ENCODE data around the gene JADE1.

Gene JADE1

GRCh38 chr4:128846063-128846462, 36.6 kb downstream of the JADE1 start:
- no peak for DNase-seq
- Mint-ChIP-seq H3K4me3 (no peak overlapping the region), H3K9me3 (no peaks in the 10 kb centered on the region), H3K27me3 (no peaks in the 10 kb centered on the region), H3K4me1 (peaks cover 8 to 9% of the 10 kb centered on the region in 2 donors), H3K36me3 (peaks cover 54 to 70% of the 10 kb centered on the region in 2 donors), H3K27ac (no peak overlapping the region)
- ATAC-seq (replicated peaks): no peak

GRCh38 chr4:128847082-128847724, 37.7 kb downstream of the JADE1 start:
- Mint-ChIP-seq H3K9me3 (no peaks in the 10 kb centered on the region), H3K4me1 (peaks cover 0 to 4% of the 10 kb centered on the region in 2 donors), H3K36me3 (peaks cover 52 to 69% of the 10 kb centered on the region in 2 donors), H3K27ac (peak overlapping the region; percentile 65), H3K4me3 (no peak overlapping the region), H3K27me3 (no peaks in the 10 kb centered on the region)
- DNase-seq (no peak), ATAC-seq (replicated peaks) (no peak)

- Mint-ChIP-seq H3K27me3 (no peaks in the 10 kb centered on the region), H3K27ac (peak overlapping the region; percentile 1), H3K9me3 (no peaks in the 10 kb centered on the region), H3K4me3 (no peak overlapping the region), H3K4me1 (peaks cover 0 to 4% of the 10 kb centered on the region in 2 donors), H3K36me3 (peaks cover 53 to 66% of the 10 kb centered on the region in 2 donors)
- ATAC-seq (replicated peaks): no peak
- no peak for DNase-seq
These were observed 39.0 kb downstream of the JADE1 start for GRCh38 chr4:128848461-128848860.

GRCh38 chr4:128850252-128850651, 40.8 kb downstream of the JADE1 start:
- H3K4me1 Mint-ChIP-seq: peaks cover 8 to 13% of the 10 kb centered on the region in 2 donors
- DNase-seq: no peak
- no peak overlapping the region for H3K4me3 Mint-ChIP-seq
- no peaks in the 10 kb centered on the region for H3K27me3 Mint-ChIP-seq
- no peaks in the 10 kb centered on the region for H3K9me3 Mint-ChIP-seq
- no peak for ATAC-seq (replicated peaks)
- peaks cover 61 to 67% of the 10 kb centered on the region in 2 donors for H3K36me3 Mint-ChIP-seq
- H3K27ac Mint-ChIP-seq: no peak overlapping the region

GRCh38 chr4:128853741-128854140, 44.2 kb downstream of the JADE1 start:
- H3K4me3 Mint-ChIP-seq: no peak overlapping the region
- no peaks in the 10 kb centered on the region for H3K27me3 Mint-ChIP-seq
- H3K4me1 Mint-ChIP-seq: peaks cover 8 to 9% of the 10 kb centered on the region in 2 donors
- H3K36me3 Mint-ChIP-seq: peaks cover 47 to 60% of the 10 kb centered on the region in 2 donors
- peak overlapping the region; percentile 44 for H3K27ac Mint-ChIP-seq
- no peaks in the 10 kb centered on the region for H3K9me3 Mint-ChIP-seq
- DNase-seq: no peak
- ATAC-seq (replicated peaks): no peak

GRCh38 chr4:128854433-128854832, 44.9 kb downstream of the JADE1 start:
- Mint-ChIP-seq H3K27ac (peak overlapping the region; percentile 44), H3K4me3 (no peak overlapping the region)

GRCh38 chr4:128855621-128856020, 46.1 kb downstream of the JADE1 start:
- Mint-ChIP-seq H3K9me3 (no peaks in the 10 kb centered on the region), H3K36me3 (peaks cover 46 to 61% of the 10 kb centered on the region in 2 donors), H3K4me3 (no peak overlapping the region), H3K4me1 (peaks cover 26 to 27% of the 10 kb centered on the region in 2 donors), H3K27ac (peak overlapping the region; percentile 59), H3K27me3 (no peaks in the 10 kb centered on the region)
- ATAC-seq (replicated peaks) (no peak), DNase-seq (no peak)

More at GRCh38 chr4:128854433-128854832, 44.9 kb downstream of the JADE1 start:
- Mint-ChIP-seq H3K9me3 (no peaks in the 10 kb centered on the region), H3K27me3 (no peaks in the 10 kb centered on the region), H3K36me3 (peaks cover 47 to 63% of the 10 kb centered on the region in 2 donors), H3K4me1 (peaks cover 15% of the 10 kb centered on the region in 2 donors)
- DNase-seq (no peak), ATAC-seq (replicated peaks) (no peak)

- Mint-ChIP-seq H3K9me3 (no peaks in the 10 kb centered on the region), H3K27me3 (no peaks in the 10 kb centered on the region), H3K27ac (no peak overlapping the region), H3K4me1 (peaks cover 29 to 32% of the 10 kb centered on the region in 2 donors), H3K36me3 (peaks cover 42 to 64% of the 10 kb centered on the region in 2 donors), H3K4me3 (no peak overlapping the region)
- DNase-seq (no peak), ATAC-seq (replicated peaks) (no peak)
These were observed 46.7 kb downstream of the JADE1 start for GRCh38 chr4:128856246-128856645.

GRCh38 chr4:128858879-128859671, 49.6 kb downstream of the JADE1 start:
- ATAC-seq (replicated peaks): no peak
- no peaks in the 10 kb centered on the region for H3K9me3 Mint-ChIP-seq
- peak overlapping the region; percentile 52 for H3K27ac Mint-ChIP-seq
- H3K4me1 Mint-ChIP-seq: peaks cover 45 to 55% of the 10 kb centered on the region in 2 donors
- H3K27me3 Mint-ChIP-seq: no peaks in the 10 kb centered on the region
- H3K36me3 Mint-ChIP-seq: peaks cover 38 to 65% of the 10 kb centered on the region in 2 donors
- DNase-seq: no peak
- no peak overlapping the region for H3K4me3 Mint-ChIP-seq

- peak overlapping the region in 1 of 2 donors; percentile 11 for H3K4me3 Mint-ChIP-seq
- no peaks in the 10 kb centered on the region for H3K27me3 Mint-ChIP-seq
- peak; percentile 34 to 38 for ATAC-seq (replicated peaks)
These were observed 50.6 kb downstream of the JADE1 start for GRCh38 chr4:128859887-128860677.

GRCh38 chr4:128861856-128862518, 52.5 kb downstream of the JADE1 start:
- no peaks in the 10 kb centered on the region for H3K9me3 Mint-ChIP-seq
- H3K4me3 Mint-ChIP-seq: peak overlapping the region; percentile 2 to 23
- H3K27me3 Mint-ChIP-seq: no peaks in the 10 kb centered on the region
- H3K4me1 Mint-ChIP-seq: peaks cover 40 to 60% of the 10 kb centered on the region in 2 donors
- DNase-seq (no peak), ATAC-seq (replicated peaks) (peak; percentile 41 to 52)
- H3K27ac Mint-ChIP-seq: peak overlapping the region; percentile 72
- H3K36me3 Mint-ChIP-seq: peaks cover 36 to 67% of the 10 kb centered on the region in 2 donors

More at GRCh38 chr4:128859887-128860677, 50.6 kb downstream of the JADE1 start:
- no peaks in the 10 kb centered on the region for H3K9me3 Mint-ChIP-seq
- DNase-seq: no peak
- H3K36me3 Mint-ChIP-seq: peaks cover 29 to 63% of the 10 kb centered on the region in 2 donors
- H3K27ac Mint-ChIP-seq: peak overlapping the region; percentile 52
- peaks cover 40 to 49% of the 10 kb centered on the region in 2 donors for H3K4me1 Mint-ChIP-seq

- peak overlapping the region in 1 of 2 donors; percentile 16 for H3K4me3 Mint-ChIP-seq
- H3K27me3 Mint-ChIP-seq: no peaks in the 10 kb centered on the region
- no peaks in the 10 kb centered on the region for H3K9me3 Mint-ChIP-seq
- peaks cover 37 to 62% of the 10 kb centered on the region in 2 donors for H3K36me3 Mint-ChIP-seq
- ATAC-seq (replicated peaks) (peak; percentile 83 to 86), DNase-seq (peak; percentile 36)
- H3K27ac Mint-ChIP-seq: peak overlapping the region; percentile 72
- peaks cover 40 to 60% of the 10 kb centered on the region in 2 donors for H3K4me1 Mint-ChIP-seq
These were observed 53.3 kb downstream of the JADE1 start for GRCh38 chr4:128862608-128863311.

All from stimulated activated naive B cell treated with anti-CD40 and anti-IgM and Interleukin-4, amounts not matched to agents 10 μg/mL and 1 μg/mL and 100 μg/mL, for 72 hours (primary cell).